Smooth muscle cell (in vitro differentiated cells): ENCODE measurements around the gene GMPR. TPM values are rescaled to one million over a fixed set of nuclear protein-coding genes. Genes with fewer than 3 reads are reported as not detected.

Experiments used
- DNase-seq: peaks from one replicate; lab custom pipeline; 2025; ENCODE audit not compliant: unreplicated experiment; lab: John Stamatoyannopoulos, UW
- H2AFZ ChIP-seq: fragments of 200-600 bp; sonication (generic); 2 replicates; pipeline ENCODE4 v1.6.0; 2016; ENCODE audit warnings: antibody characterized with exemption, low read depth, mild to moderate bottlenecking
- H3F3A ChIP-seq: fragments of 200-600 bp; sonication (generic); 2 replicates; pipeline ENCODE4 v1.6.0; 2017; ENCODE audit warnings: antibody characterized with exemption, low read depth
- H3K27ac ChIP-seq: fragments of 200-600 bp; sonication (generic); 2 replicates; pipeline ENCODE4 v1.5.1; 2016; ENCODE audit warnings: low read depth, mild to moderate bottlenecking
- H3K27me3 ChIP-seq: fragments of 200-600 bp; sonication (generic); 2 replicates; pipeline ENCODE4 v1.6.1; 2016; ENCODE audit warnings: low read depth, mild to moderate bottlenecking
- H3K36me3 ChIP-seq: fragments of 200-600 bp; sonication (generic); 2 replicates; pipeline ENCODE4 v1.5.1; 2016; ENCODE audit warnings: low read depth
- H3K4me1 ChIP-seq: fragments of 200-600 bp; sonication (generic); 2 replicates; pipeline ENCODE4 v1.5.1; 2016; ENCODE audit warnings: low read depth
- H3K4me2 ChIP-seq: fragments of 200-600 bp; sonication (generic); 2 replicates; pipeline ENCODE4 v1.6.0; 2016; ENCODE audit warnings: mild to moderate bottlenecking
- H3K4me3 ChIP-seq: fragments of 200-600 bp; sonication (generic); 2 replicates; pipeline ENCODE4 v1.5.1; 2016; ENCODE audit warnings: mild to moderate bottlenecking
- H3K79me2 ChIP-seq: fragments of 200-600 bp; sonication (generic); 2 replicates; pipeline ENCODE4 v1.6.0; 2016; ENCODE audit warnings: low read depth, mild to moderate bottlenecking
- H3K9ac ChIP-seq: fragments of 200-600 bp; sonication (generic); 2 replicates; pipeline ENCODE4 v1.6.0; 2016; ENCODE audit warnings: low read depth
- H3K9me3 ChIP-seq: fragments of 200-600 bp; sonication (generic); replicated peaks from 2 replicates; pipeline ENCODE4 v1.5.1; 2016; ENCODE audit warnings: low read depth
- H4K20me1 ChIP-seq: fragments of 200-600 bp; sonication (generic); 2 replicates; pipeline ENCODE4 v1.6.0; 2016; ENCODE audit warnings: low read depth
- CTCF ChIP-seq: fragments of 200-600 bp; sonication (generic); IDR thresholded peaks from 2 replicates; pipeline ENCODE4 v1.5.1; 2017; ENCODE audit warnings: borderline replicate concordance, mild to moderate bottlenecking, antibody characterized with exemption; ENCODE audit not compliant: insufficient read depth, poor library complexity, severe bottlenecking
- WGBS: methylation state at CpG from one replicate; pipeline ENCODE4 v1.1.7; 2016; ENCODE audit warnings: low lambda C conversion rate; 5-methylcytosine and 5-hydroxymethylcytosine counted together
- polyA plus RNA-seq: library from polyadenylated mRNA; unstranded; fragments of >200 nt; fragmentation: Nextera tagmentation; extraction: Ambion mirVana; gene quantifications from 2 replicates; pipeline ENCODE4 v1.2.1, GENCODE V29; 2016
- total RNA-seq: library from RNA; depleted of rRNA; stranded (reverse); fragments of >200 nt; gene quantifications from 2 replicates; pipeline ENCODE4 v1.2.3, GENCODE V29; 2014

GMPR gene
- total and polyA plus RNA-seq, 2 experiments from 2014 or later: 0.74 to 1.3 TPM

- no peaks in the 10 kb centered on the region for H3K36me3 ChIP-seq
- no peak overlapping the region for H2AFZ ChIP-seq
- TF ChIP-seq CTCF: no peak
- no peak for DNase-seq
- H3K9me3 ChIP-seq: no peaks in the 10 kb centered on the region
- no peaks in the 10 kb centered on the region for H3K79me2 ChIP-seq
- H4K20me1 ChIP-seq: no peaks in the 10 kb centered on the region
- H3K4me2 ChIP-seq: peak overlapping the region; percentile 99
- H3K27ac ChIP-seq: no peak overlapping the region
- 73% methylated on average over 5 of the region's 5 CpGs for WGBS
- H3K27me3 ChIP-seq: no peaks in the 10 kb centered on the region
- peaks cover 6% of the 10 kb centered on the region for H3F3A ChIP-seq
- H3K4me1 ChIP-seq: peaks cover 16% of the 10 kb centered on the region
- no peak overlapping the region for H3K4me3 ChIP-seq
- H3K9ac ChIP-seq: no peak overlapping the region
Observed at GRCh38 chr6:16239798-16240123, 1.4 kb downstream of the GMPR start.

GRCh38 chr6:16240589-16241320 is 2.4 kb downstream of the GMPR start:
- Histone ChIP-seq H3K36me3 (no peaks in the 10 kb centered on the region), H3K27ac (no peak overlapping the region), H3K4me2 (peak overlapping the region; percentile 43), H3K79me2 (no peaks in the 10 kb centered on the region), H3K4me3 (no peak overlapping the region), H2AFZ (no peak overlapping the region), H3K27me3 (no peaks in the 10 kb centered on the region), H3K9ac (no peak overlapping the region), H3K9me3 (no peaks in the 10 kb centered on the region), H4K20me1 (no peaks in the 10 kb centered on the region), H3K4me1 (peaks cover 21% of the 10 kb centered on the region), H3F3A (peaks cover 6% of the 10 kb centered on the region)
- TF ChIP-seq CTCF: no peak
- 52% methylated on average over 12 of the region's 12 CpGs for WGBS
- DNase-seq: no peak

GRCh38 chr6:16241321-16241689 is 2.9 kb downstream of the GMPR start:
- DNase-seq: no peak
- H3K4me1 ChIP-seq: peaks cover 21% of the 10 kb centered on the region
- no peaks in the 10 kb centered on the region for H3K79me2 ChIP-seq
- H3K4me2 ChIP-seq: peak overlapping the region; percentile 43
- no peak overlapping the region for H3K9ac ChIP-seq
- WGBS: 73% methylated on average over 4 of the region's 4 CpGs
- no peak overlapping the region for H3K27ac ChIP-seq
- H3F3A ChIP-seq: peaks cover 6% of the 10 kb centered on the region
- no peaks in the 10 kb centered on the region for H3K9me3 ChIP-seq
- no peak overlapping the region for H3K4me3 ChIP-seq
- no peak for TF ChIP-seq CTCF
- no peaks in the 10 kb centered on the region for H3K27me3 ChIP-seq
- no peak overlapping the region for H2AFZ ChIP-seq
- H4K20me1 ChIP-seq: no peaks in the 10 kb centered on the region
- no peaks in the 10 kb centered on the region for H3K36me3 ChIP-seq

DNA sequence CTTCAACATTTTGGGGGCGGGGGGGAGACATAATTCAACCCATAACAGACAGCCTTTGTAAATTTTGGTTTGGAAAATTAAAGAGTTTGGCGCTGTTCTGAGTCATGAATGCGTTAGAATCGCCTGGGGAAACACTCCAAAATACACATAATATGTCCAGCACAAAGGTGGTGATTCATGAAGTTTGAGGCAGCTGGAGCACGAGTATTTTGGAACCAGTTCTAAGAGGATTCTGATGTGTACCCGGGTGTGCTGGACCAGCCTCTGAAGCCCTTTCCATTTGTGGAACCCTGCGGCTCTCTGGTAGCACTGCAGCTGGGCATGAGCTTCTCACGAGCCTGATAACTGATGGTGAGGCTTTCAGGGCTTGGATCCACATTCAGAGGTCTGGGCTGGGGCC is 4.7 kb downstream of the GMPR start:
- Histone ChIP-seq H4K20me1 (no peaks in the 10 kb centered on the region), H3K79me2 (no peaks in the 10 kb centered on the region), H2AFZ (no peak overlapping the region), H3F3A (no peaks in the 10 kb centered on the region), H3K36me3 (no peaks in the 10 kb centered on the region), H3K27ac (no peak overlapping the region), H3K9me3 (no peaks in the 10 kb centered on the region), H3K4me3 (no peak overlapping the region), H3K4me2 (no peak overlapping the region), H3K27me3 (no peaks in the 10 kb centered on the region), H3K4me1 (peaks cover 17% of the 10 kb centered on the region), H3K9ac (no peak overlapping the region)
- DNase-seq: no peak
- TF ChIP-seq CTCF: no peak
- 82% methylated on average over 8 of the region's 8 CpGs for WGBS
